Activated T-helper 2 cell treated with anti-CD3 and anti-CD28 coated beads, Interferon-gamma antibody, Interleukin-2, Interleukin-4, amounts not matched to agents 10 μg/mL and 5 μg/mL and 100 μg/mL, durations not matched to agents 14 hours and 24 hours and 36 hours (primary cell): Measurements from ENCODE around the gene SLC17A1. TPM values are rescaled to one million over a fixed set of nuclear protein-coding genes. Genes with fewer than 3 reads are reported as not detected.

ENCODE experiments used
- DNase-seq: peaks from one replicate; pipeline ENCODE4 v3.0.0; 2021; ENCODE audit warnings: low spot score
- H3K27ac Mint-ChIP-seq: one replicate; pipeline ENCODE4 v1.8.0; 2021; ENCODE audit warnings: mixed read lengths
- H3K27me3 Mint-ChIP-seq: one replicate; pipeline ENCODE4 v1.8.0; 2021; ENCODE audit warnings: low read depth, mixed read lengths
- H3K36me3 Mint-ChIP-seq: one replicate; pipeline ENCODE4 v1.8.0; 2021; ENCODE audit warnings: low read depth, mixed read lengths
- H3K4me1 Mint-ChIP-seq: one replicate; pipeline ENCODE4 v1.8.0; 2021; ENCODE audit warnings: low read depth, mixed read lengths
- H3K4me3 Mint-ChIP-seq: one replicate; pipeline ENCODE4 v1.8.0; 2021; ENCODE audit warnings: low read depth, mild to moderate bottlenecking, moderate library complexity, mixed read lengths
- H3K9me3 Mint-ChIP-seq: one replicate; pipeline ENCODE4 v1.8.0; 2021; ENCODE audit warnings: mixed read lengths
- intact Hi-C: fragments of 100-400 bp; cut with micrococcal nuclease; formaldehyde crosslinking; loops from one replicate; pipeline ENCODE4 v1.15.1; 2023
- total RNA-seq: library from RNA; stranded (reverse); gene quantifications from 2 replicates; pipeline ENCODE4 v1.2.3, GENCODE V29; 2022

Gene SLC17A1
- total RNA-seq, 1 donor from 2014 or later, result 0.34 TPM

DNA sequence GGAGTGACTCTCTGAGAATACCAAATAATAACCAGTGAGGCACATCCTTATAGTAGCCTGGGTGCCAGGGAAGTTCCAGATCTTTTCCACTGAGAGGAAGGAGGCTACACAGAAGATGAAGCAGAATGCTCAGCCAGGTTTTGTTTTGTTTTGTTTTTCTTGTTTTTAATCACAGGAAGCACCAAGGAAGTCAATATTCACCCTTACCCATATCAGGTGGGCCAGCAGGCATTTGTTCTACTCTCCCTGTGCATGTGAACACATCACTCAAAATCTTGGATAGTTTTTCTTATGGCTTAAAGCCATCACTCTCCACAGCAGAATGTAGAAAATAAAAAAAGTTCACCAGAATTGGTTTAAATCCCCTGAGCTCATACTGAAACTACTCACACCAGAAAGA lies 10.5 kb downstream of the SLC17A1 start:
- H3K36me3 Mint-ChIP-seq, result peaks cover 8% of the 10 kb centered on the region
- peaks cover 16% of the 10 kb centered on the region for H3K27me3 Mint-ChIP-seq
- peaks cover 10% of the 10 kb centered on the region for H3K9me3 Mint-ChIP-seq
- no peak overlapping the region for H3K27ac Mint-ChIP-seq
- no peak overlapping the region for H3K4me3 Mint-ChIP-seq
- intact Hi-C loops, result no loop called here
- H3K4me1 Mint-ChIP-seq, result peaks cover 7% of the 10 kb centered on the region
- no peak for DNase-seq

DNA sequence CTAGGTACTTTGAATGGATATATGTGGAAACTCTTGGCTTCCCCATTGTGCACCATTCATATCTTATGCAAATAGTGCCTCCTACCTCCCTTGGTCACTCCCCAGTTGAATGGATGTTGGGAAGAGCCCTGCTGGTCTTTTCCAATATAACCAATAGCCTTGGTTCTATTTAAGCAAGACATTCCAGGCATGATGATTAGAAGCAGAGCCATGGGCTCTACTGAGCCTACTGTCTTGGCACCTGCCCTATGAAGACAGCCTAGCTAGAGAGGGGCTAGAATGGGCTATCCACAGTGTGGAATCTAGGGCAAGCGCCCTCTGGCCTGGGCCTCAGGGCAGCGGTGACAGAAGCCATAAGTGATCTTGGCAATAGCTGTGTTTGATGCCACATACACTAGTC lies 15.6 kb downstream of the SLC17A1 start:
- Mint-ChIP-seq H3K9me3 (no peaks in the 10 kb centered on the region), H3K4me3 (no peak overlapping the region), H3K27ac (no peak overlapping the region), H3K36me3 (no peaks in the 10 kb centered on the region), H3K27me3 (peaks cover 6% of the 10 kb centered on the region), H3K4me1 (peaks cover under 1% of the 10 kb centered on the region)
- no peak for DNase-seq
- intact Hi-C loops, result no loop called here

DNA sequence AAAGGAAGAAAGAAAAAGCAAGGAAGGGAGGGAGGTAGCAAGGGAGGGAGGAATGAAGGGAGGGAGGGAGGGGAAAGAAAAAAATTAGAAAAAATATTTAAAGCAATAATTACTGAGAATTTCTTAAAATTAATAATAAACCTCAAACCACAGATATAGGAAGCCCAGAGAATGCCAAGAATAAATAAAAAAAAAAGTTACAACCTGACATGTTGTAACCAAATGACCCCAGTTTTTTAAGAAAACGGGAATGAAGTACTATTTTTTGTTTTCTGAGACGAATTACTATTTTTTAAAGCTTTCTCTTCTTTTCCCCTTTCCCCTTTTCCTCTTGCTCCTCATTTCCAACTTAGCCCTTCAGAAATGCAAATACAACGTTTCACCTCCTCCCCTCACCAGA lies 16.7 kb downstream of the SLC17A1 start:
- no peak for DNase-seq
- intact Hi-C loops, result no loop called here
- H3K36me3 Mint-ChIP-seq, result no peaks in the 10 kb centered on the region
- H3K27ac Mint-ChIP-seq, result no peak overlapping the region
- H3K4me1 Mint-ChIP-seq, result no peaks in the 10 kb centered on the region
- H3K27me3 Mint-ChIP-seq, result peaks cover 8% of the 10 kb centered on the region
- no peak overlapping the region for H3K4me3 Mint-ChIP-seq
- no peaks in the 10 kb centered on the region for H3K9me3 Mint-ChIP-seq

DNA sequence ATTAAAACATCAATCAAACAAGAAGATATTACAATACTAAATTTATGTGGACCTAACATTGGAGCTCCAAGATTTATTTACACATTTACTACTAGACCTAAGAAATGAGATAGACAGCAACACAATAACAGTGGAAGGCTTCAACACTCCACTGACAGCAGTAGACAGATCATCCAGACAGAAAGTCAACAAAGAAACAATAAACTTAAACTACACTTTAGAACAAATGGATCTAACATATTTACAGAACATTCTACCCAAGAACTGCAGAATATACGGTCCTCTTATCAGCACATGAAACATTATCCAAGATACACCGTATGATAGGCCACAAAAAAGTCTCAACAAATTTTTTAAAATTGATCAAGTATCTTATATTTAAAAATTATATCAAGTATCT lies 27.0 kb downstream of the SLC17A1 start:
- no peak overlapping the region for H3K27ac Mint-ChIP-seq
- H3K4me3 Mint-ChIP-seq, result no peak overlapping the region
- DNase-seq, result no peak
- peaks cover 13% of the 10 kb centered on the region for H3K27me3 Mint-ChIP-seq
- peaks cover 8% of the 10 kb centered on the region for H3K4me1 Mint-ChIP-seq
- no peaks in the 10 kb centered on the region for H3K9me3 Mint-ChIP-seq
- no peaks in the 10 kb centered on the region for H3K36me3 Mint-ChIP-seq
- intact Hi-C loops, result no loop called here

DNA sequence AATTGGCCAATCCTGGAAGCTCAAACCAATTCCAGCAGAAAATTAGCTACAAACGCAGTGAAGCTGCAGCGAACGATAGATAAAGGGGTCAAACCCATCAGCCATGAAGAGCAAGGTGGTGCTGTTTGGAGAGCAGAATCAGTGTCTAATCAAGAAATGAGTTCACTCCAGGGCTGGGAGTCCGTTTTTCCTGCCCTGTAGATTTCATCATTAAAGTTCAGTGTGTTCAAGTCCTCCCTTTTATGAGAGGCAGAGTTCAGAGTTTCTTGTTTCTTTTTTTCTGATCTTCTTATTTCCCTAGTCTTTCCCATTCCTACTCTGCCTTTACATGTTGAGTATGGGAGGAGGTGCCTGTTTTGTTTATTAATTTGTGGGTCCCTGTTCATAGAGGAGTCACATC lies 30.4 kb downstream of the SLC17A1 start:
- no peak for DNase-seq
- Mint-ChIP-seq H3K36me3 (no peaks in the 10 kb centered on the region), H3K27me3 (peaks cover 21% of the 10 kb centered on the region), H3K4me1 (peaks cover 8% of the 10 kb centered on the region), H3K4me3 (no peak overlapping the region), H3K27ac (no peak overlapping the region), H3K9me3 (no peaks in the 10 kb centered on the region)
- intact Hi-C loops, result no loop called here

DNA sequence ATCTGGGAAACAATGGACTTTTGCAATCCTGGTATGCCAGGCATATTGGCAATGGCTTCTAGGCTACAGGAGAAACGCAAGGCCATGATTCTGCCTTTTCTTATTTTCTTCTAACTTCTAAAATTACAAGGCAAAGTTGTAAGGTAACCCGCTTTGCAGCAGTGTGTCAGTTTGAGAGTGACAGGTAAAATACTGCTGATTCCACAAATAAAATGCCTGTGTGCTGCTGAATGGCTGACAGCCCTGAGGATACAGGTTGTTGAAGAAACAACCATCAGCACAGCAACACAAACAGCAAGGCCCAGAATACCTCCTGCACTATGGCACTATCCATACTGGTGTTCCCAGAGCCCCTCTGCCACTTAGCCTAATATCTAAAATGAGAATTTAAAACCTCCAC lies 37.1 kb downstream of the SLC17A1 start:
- Mint-ChIP-seq H3K9me3 (no peaks in the 10 kb centered on the region), H3K27me3 (peaks cover 11% of the 10 kb centered on the region), H3K27ac (no peak overlapping the region), H3K4me1 (peaks cover under 1% of the 10 kb centered on the region), H3K4me3 (no peak overlapping the region), H3K36me3 (no peaks in the 10 kb centered on the region)
- intact Hi-C loops, result no loop called here
- no peak for DNase-seq

DNA sequence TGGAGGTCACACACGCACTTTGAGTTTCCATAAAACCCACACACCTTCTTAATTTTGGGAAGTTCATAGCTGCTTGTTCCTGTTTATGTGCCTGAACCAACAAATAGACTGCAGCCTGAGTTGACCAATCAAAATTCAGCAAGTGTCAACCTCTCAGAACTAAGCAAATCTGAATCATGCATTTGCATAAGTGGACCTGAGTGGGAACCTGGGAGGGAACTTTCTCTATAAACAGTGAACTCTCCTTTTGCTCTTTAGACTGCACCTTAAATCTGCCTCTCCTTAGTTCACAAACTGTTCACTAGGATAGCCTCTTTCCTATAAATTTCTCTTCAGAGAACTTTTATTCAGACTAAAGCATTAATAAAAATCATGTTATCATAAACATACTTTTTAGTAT lies 37.9 kb downstream of the SLC17A1 start:
- Mint-ChIP-seq H3K4me1 (peaks cover 6% of the 10 kb centered on the region), H3K4me3 (no peak overlapping the region), H3K36me3 (no peaks in the 10 kb centered on the region), H3K27ac (no peak overlapping the region), H3K9me3 (no peaks in the 10 kb centered on the region), H3K27me3 (peaks cover 8% of the 10 kb centered on the region)
- no peak for DNase-seq
- intact Hi-C loops, result no loop called here

DNA sequence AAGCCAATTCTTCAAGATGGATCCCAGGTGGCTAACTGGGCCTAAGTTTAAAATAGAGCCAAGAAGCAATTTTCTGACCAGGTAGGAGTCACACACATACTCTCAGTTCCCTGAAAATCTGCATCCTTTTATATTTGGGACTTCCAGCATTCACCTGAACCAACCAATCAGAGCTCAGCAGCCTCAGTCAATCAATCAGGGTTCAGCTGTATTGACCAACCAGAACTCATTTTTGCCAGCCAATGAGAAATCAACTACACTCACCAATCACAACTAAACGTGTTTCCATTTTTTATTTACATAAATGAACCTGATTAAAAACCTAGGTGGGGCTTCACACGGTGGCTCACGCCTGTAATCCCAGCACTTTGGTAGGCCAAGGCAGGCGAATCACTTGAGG lies 39.8 kb downstream of the SLC17A1 start:
- Mint-ChIP-seq H3K36me3 (no peaks in the 10 kb centered on the region), H3K4me3 (no peak overlapping the region), H3K27me3 (peaks cover 2% of the 10 kb centered on the region), H3K4me1 (peaks cover 20% of the 10 kb centered on the region), H3K27ac (no peak overlapping the region), H3K9me3 (no peaks in the 10 kb centered on the region)
- intact Hi-C loops, result no loop called here
- no peak for DNase-seq

DNA sequence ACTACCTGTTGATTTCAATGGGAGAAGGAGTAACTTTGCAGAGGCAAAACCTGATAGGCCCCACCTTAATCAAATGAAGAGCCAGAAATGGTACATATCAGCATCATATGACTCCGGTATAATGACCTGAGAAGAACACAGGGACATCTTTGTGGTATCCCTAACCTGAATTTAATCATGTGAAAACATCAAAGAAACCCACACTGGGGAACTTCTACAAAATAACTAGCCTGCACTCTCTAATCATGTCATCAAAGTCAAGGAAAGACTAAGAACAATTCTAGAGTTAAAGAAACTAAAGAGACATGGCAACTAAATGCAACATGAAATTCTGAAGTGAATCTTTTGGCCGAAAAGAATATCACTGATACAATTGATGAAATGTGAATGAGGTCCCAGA lies 42.4 kb downstream of the SLC17A1 start:
- Mint-ChIP-seq H3K36me3 (no peaks in the 10 kb centered on the region), H3K4me1 (peaks cover 21% of the 10 kb centered on the region), H3K27ac (no peak overlapping the region), H3K27me3 (no peaks in the 10 kb centered on the region), H3K4me3 (no peak overlapping the region), H3K9me3 (peaks cover 2% of the 10 kb centered on the region)
- DNase-seq, result no peak
- intact Hi-C loops, result loop anchor here (2.0 to 5.0 kb wide), 3 partner anchors 39 to 93 kb away; no protein-coding TSS in a partner anchor

DNA sequence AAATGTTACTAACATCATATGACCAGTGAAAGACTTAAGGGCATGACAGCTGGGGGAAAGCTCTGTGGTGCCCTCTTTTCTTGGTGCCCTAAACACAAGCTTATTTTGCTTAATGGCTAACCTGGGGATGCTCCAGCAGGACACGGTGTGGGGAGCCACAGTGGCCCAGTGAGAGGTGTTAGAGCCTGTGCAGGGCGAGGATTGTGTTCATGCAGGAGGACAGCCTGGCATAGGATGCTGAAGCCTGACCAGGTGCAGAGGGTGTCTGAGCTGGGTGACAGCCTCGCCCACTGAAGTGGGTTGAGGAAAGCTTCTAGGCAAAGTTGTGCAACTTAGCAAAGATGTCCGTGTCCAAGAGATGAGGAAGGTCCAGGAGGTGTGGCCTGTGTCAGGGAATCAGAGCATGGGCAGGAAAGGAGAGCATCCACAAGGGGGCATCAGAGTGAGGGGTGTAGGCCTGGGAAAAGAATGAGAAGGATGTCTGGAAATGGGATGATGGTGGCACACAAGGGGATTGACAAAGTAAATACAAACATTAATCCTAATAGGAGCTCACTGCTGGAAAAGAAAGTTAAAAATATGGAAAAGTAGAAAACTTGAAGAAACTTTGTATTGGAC lies 43.4 kb downstream of the SLC17A1 start:
- peaks cover 21% of the 10 kb centered on the region for H3K4me1 Mint-ChIP-seq
- peaks cover 8% of the 10 kb centered on the region for H3K9me3 Mint-ChIP-seq
- H3K27me3 Mint-ChIP-seq, result no peaks in the 10 kb centered on the region
- intact Hi-C loops, result loop anchor here (1.0 to 5.0 kb wide), 4 partner anchors 40 to 154 kb away; no protein-coding TSS in a partner anchor
- DNase-seq, result peak; percentile 17
- no peak overlapping the region for H3K4me3 Mint-ChIP-seq
- peak overlapping the region; percentile 2 for H3K27ac Mint-ChIP-seq
- H3K36me3 Mint-ChIP-seq, result peaks cover 4% of the 10 kb centered on the region

DNA sequence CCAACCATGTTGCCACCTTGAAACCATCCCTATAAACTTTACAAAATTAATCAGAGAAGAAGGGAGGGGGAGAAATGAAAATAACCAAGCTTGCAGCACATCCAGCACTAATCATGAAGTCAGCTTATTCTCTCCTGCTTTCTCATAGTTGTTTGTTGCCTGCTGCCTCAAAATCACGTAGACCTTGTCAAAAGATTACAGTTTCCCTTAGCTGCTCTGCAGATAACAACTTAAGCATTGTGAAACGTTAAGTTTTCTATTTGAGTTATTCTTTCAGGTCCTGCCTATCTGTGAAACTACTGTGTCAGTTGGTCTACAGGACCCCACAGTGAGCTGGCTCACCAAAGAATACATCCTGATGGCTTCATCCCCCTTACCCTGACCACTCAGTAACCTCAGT lies 44.4 kb downstream of the SLC17A1 start:
- Mint-ChIP-seq H3K4me3 (no peak overlapping the region), H3K36me3 (peaks cover 4% of the 10 kb centered on the region), H3K4me1 (peaks cover 21% of the 10 kb centered on the region), H3K27ac (peak overlapping the region; percentile 11), H3K9me3 (peaks cover 8% of the 10 kb centered on the region), H3K27me3 (no peaks in the 10 kb centered on the region)
- intact Hi-C loops, result loop anchor here (5.0 kb wide), 2 partner anchors 55 to 95 kb away; no protein-coding TSS in a partner anchor
- DNase-seq, result no peak

DNA sequence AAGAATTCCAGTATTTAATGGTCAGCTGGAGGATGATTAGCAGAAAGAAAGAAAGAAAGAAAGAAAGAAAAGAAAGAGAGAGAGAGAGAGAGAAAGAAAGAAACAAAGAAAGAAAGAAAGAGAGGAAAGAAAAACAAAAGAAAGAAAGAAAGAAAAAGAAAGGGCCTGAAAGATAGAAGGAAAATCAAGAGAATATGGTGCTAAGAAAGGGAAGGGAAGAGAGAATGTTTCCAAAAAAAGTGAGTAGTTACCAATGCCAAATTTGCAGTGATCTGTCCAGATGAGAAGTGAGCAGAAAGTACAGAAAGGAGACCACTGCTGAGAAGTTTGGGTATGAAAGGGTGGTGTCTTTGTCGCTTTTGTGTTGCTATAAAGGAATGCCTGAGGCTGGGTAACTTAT lies 50.7 kb downstream of the SLC17A1 start:
- Mint-ChIP-seq H3K27me3 (no peaks in the 10 kb centered on the region), H3K4me3 (no peak overlapping the region), H3K4me1 (peaks cover 23% of the 10 kb centered on the region), H3K27ac (no peak overlapping the region), H3K36me3 (peaks cover 4% of the 10 kb centered on the region), H3K9me3 (peaks cover 8% of the 10 kb centered on the region)
- intact Hi-C loops, result no loop called here
- no peak for DNase-seq

DNA sequence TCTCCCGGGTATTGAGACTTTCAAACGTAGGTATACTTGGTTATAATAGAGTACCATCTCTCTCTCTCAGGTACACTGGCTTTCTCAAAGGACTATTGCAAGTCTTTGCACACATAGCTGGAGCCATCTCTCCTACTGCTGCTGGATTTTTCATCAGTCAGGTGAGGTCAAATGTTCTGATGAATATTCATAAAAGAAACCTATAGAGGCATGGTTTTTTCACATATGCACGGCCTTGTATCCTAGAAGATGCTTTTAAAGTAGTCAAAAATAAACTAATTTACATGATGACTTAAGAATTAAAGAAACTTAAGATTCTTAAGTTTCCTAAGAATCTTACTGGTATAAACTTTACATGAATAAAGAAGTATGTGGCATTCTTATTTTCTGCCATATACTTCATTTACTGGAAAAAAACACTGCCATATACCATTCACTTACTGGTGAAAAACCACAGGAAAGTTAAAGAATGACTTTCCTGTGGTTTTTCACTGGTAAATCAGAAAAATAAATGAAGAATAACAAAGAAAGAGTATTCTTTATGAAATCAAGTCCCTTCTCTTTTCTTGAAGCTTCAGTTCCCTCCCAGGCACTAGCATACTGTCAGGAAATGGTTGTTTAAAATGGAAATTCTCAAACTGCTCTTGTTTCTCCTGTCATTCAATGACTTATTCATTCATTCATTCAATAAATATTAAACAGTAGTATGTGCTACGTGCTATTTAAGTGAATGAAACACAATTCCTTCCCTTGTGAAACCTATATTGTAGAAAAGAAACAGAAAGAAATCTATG lies 53.8 kb downstream of the SLC17A1 start:
- DNase-seq, result no peak
- Mint-ChIP-seq H3K36me3 (no peaks in the 10 kb centered on the region), H3K27ac (peak overlapping the region; percentile 72), H3K4me1 (peaks cover 22% of the 10 kb centered on the region), H3K9me3 (no peaks in the 10 kb centered on the region), H3K27me3 (no peaks in the 10 kb centered on the region), H3K4me3 (no peak overlapping the region)
- intact Hi-C loops, result loop anchor here (1.0 kb wide), 1 partner anchor 167 kb away; no protein-coding TSS in a partner anchor
